ENCODE results near the gene KCNK15. TPM values are rescaled to one million over a fixed set of nuclear protein-coding genes. Genes with fewer than 3 reads are reported as not detected.

The KCNK15 gene
- total RNA-seq, 1 donor from 2014 or later: not detected

- DNase-seq (ENCODE audit: low read depth in 2 of 2): no peak
Observed at GRCh38 chr20:44715499-44716308, 30.0 kb upstream of the KCNK15 start.

GRCh38 chr20:44716309-44717106, 29.2 kb upstream of the KCNK15 start:
- no peak for DNase-seq (ENCODE audit: low read depth in 2 of 2)

DNA sequence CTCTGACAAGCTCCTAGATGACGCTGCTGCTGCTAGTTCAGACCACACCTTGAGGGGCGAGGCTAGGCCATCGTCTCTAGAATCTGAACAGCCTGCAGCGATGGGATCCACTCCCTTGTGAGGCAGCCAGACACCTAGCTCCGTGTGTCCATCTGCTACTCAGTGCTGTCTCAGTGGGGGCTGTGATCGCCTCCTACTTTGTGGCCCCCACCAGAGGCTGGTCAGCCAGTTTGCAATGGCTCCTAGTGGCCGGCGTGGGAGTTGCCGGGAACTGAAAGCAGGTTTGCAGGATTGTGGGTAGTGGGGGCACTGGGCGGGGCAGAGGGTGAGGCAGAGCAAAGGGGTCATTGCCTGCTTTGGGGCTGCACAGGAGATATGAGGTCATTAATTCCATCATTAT, 27.7 kb upstream of the KCNK15 start:
- DNase-seq (ENCODE audit: low read depth in 2 of 2): no peak

DNA sequence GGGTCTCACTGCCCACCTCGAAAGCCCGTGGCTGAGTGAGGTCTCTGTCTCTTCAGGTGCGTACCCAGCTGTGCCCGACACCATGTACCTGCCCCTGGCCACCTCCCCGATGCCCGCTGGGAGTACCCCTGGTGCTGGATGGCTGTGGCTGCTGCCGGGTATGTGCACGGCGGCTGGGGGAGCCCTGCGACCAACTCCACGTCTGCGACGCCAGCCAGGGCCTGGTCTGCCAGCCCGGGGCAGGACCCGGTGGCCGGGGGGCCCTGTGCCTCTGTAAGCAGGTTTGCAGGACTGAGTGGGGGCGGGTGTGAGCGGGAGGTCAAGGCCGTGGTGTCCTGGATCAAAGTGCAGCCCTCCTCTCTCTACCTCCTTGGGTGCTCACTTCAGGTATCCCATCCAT, 25.8 kb upstream of the KCNK15 start:
- DNase-seq (ENCODE audit: low read depth in 2 of 2): no peak

DNA sequence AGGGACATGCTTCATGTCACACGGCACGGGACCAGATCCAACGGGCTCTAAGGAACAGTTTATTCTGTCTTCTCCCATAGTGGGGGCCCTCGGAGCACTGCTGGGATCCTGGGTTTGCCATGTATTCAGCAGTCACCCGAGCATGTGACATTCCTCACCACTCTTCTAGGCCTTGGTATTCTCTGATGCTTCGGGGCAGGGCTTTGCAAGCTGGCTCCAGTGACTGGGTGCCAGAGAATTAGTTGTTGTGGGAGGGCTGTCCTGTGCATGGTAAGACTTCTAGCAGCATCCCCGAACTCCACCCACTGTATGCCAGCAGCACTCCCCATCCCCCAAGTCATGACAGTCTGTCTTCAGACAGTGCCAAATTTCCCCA, 25.1 kb upstream of the KCNK15 start:
- DNase-seq (ENCODE audit: low read depth in 2 of 2): peak in 1 of 2 donors; percentile 39

GRCh38 chr20:44720997-44721784, 24.5 kb upstream of the KCNK15 start:
- peak in 1 of 2 donors; percentile 68 for DNase-seq (ENCODE audit: low read depth in 2 of 2)

DNA sequence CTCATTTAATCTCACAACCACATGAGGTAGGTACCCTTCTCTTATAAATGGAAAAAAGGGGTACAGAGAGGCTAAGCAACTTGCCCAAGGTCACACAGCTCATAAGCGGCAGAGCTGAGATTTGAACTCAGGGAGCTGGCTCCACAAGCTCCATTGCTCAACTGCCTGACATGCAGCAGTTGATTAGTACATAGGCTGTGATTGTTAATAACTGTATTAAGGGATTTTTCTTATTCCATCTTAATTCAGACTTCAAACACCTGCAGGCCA, 23.9 kb upstream of the KCNK15 start:
- no peak for DNase-seq (ENCODE audit: low read depth in 2 of 2)

- no peak for DNase-seq (ENCODE audit: low read depth in 2 of 2)
Observed at GRCh38 chr20:44722990-44723389, 22.7 kb upstream of the KCNK15 start.

DNA sequence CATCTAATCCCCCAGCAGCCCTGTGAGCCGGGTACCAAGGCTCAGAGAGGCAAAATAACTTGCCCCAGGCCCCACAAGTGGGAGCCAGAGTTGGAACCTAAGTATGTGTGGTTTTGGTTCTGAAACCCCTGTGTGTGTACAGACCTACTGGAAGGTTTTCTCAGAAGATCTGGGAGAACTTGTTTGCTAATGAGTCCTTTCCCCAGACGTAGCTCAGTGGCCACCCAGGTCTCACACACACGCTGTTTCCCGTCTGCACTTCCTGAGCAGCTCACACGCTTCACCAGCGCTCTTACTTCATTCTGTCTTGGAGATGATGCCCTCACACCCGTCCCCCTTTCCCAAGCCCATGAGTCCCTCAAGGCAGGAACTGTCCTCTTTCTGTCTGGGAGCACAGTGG, 22.3 kb upstream of the KCNK15 start:
- DNase-seq (ENCODE audit: low read depth in 2 of 2): peak in 1 of 2 donors; percentile 58

DNA sequence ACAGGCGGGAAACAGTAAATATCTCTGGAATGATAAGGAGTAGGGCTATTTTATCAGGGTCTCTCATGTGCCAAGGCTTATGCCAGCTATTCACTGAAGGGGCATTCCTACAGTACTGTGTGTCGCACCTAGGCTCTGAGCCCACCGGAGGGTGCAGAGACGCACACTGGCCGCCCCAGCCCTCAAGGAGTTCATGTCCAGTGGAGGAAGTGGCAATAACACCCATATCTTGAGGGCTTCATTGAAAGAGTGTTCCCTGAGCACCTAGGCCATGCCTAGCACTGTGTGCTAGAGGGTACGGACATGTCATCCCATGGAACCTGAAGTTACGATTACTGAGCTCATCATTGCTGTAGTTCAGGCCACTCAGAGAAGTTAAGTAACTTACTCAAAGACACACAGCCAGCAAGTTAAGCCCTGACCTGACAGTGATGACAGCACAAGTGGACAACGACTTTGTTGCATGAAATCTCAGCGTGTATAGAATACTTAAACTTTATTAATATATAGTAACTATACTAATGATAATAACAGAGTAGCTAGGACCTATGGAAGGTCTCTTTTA, 21.8 kb upstream of the KCNK15 start:
- no peak for DNase-seq (ENCODE audit: low read depth in 2 of 2)

DNA sequence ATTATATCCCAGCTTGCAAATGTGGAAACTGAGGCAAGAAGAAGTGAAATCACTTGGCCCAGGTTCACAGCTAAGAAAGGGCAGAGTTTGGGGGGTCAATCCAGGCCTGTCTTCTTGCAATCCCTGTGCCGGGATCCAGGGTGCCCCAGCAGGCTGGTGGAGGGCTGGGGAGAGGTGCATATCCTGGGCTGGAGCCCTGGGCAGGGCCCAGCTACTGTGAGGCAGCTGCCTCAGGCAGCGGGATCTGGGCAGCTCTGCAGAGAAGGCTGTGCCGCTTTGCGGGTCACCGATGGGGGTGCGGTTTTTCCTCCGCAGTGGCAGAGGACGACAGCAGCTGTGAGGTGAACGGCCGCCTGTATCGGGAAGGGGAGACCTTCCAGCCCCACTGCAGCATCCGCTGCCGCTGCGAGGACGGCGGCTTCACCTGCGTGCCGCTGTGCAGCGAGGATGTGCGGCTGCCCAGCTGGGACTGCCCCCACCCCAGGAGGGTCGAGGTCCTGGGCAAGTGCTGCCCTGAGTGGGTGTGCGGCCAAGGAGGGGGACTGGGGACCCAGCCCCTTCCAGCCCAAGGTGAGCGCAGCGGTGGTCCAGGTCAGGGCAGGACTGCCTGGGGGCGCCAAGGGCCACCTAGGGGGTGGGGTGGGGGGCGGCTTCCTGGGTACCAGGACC, 21.1 kb upstream of the KCNK15 start:
- no peak for DNase-seq (ENCODE audit: low read depth in 2 of 2)

DNA sequence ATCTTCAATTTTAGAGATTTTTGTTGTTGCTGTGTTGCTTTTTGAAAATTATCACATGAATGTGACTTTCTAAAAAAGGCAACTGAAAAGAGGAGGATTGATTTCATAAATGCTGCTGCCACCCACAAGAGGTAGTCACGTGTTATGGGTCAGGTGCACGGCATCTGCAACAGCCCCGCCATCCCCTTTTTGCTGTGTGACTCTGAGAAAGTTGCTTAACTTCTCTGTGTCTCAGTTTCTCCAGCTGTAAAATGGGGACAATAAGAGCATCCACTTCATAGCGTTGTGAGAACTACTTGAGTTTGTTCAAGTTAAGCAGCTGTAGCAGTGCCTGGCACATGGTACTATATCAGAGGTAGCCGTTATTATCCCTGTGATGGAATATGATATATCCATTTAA, 19.8 kb upstream of the KCNK15 start:
- DNase-seq (ENCODE audit: low read depth in 2 of 2): no peak

- no peak for DNase-seq (ENCODE audit: low read depth in 2 of 2)
Observed at GRCh38 chr20:44727039-44727438, 18.6 kb upstream of the KCNK15 start.

- no peak for DNase-seq (ENCODE audit: low read depth in 2 of 2)
Observed at GRCh38 chr20:44727651-44728050, 18.0 kb upstream of the KCNK15 start.

GRCh38 chr20:44728801-44729443, 16.7 kb upstream of the KCNK15 start:
- peak in 1 of 2 donors; percentile 79 for DNase-seq (ENCODE audit: low read depth in 2 of 2)

GRCh38 chr20:44730441-44730840, 15.2 kb upstream of the KCNK15 start:
- DNase-seq (ENCODE audit: low read depth in 2 of 2): peak in 1 of 2 donors; percentile 85

GRCh38 chr20:44731657-44732056, 14.0 kb upstream of the KCNK15 start:
- DNase-seq (ENCODE audit: low read depth in 2 of 2): peak in 1 of 2 donors; percentile 36

GRCh38 chr20:44732327-44732726, 13.3 kb upstream of the KCNK15 start:
- DNase-seq (ENCODE audit: low read depth in 2 of 2): peak in 1 of 2 donors; percentile 28

DNA sequence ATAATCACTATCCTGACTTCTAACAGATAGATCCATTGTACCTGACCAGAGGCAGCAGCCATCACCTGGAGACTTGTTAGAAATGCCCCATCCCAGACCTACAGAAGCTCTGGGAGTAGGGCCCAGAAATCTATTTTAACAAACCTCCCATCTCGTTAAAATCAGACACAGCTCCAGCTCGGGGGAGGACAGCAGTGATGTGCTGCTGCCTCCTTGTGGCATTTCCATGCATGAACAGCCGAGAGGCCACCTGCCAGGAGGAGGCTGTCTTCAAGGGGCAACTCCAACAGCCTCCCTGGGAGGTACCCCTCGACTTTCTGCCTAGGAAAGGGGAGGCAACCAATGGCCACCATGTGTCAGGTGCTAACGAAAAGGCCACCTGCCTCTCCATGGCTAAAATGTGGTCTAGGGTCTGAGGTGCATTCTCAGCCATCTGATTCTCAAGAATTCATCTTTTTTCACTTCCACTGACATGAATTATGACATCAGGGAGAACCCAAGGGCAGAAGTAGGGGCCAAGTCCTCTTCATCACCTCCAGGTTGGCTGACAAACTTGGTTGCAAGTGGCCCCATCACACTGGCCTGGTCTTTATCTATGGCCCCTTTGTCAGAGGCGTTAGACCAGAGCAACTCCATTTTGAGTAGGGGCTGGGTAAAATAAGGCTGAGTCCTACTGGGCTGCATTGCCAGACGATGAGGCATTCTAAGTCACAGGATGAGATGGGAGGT, 12.2 kb upstream of the KCNK15 start:
- DNase-seq (ENCODE audit: low read depth in 2 of 2): peak; percentile 34 to 73

DNA sequence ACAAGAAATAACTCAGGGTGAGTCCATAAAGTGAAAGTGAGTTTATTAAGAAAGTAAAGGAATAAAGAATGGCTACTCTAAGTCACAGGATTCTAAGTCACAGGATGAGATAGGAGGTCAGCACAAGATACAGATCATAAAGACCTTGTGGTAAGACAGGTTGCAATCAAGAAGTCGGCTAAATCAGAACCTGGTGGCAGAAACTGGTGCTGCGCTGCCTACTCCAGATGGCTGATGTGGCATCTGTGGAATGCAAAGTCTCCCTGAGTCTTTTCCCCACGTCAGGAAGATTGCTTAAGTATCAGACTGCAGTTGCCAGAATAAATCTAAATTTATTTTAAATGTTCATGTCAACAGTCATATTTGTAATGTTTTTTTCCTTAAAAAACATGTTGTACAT, 10.7 kb upstream of the KCNK15 start:
- DNase-seq (ENCODE audit: low read depth in 2 of 2): no peak
